ENCODE results near the gene ACE.

ACE gene

DNA sequence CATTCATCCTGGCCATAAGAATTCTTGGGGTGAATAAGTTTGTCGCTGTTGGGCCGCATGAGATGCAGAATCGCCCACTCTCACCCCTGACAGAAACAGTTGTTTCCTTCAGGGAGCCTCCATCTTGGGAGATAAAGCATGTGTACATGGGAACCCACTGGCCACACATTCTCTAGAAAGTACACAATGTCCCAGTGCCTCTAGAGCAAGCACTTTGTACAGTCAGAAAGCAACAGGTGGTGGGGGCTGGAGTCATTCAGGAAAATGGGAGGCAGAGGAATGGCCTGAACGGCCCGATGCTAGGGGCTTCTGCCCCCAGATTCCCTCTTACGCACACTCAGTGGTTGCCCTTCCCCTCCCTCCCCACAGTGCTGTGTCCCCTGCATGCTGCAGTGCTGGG lies 16.1 kb downstream of the ACE start:
- DNase-seq = no peak

DNA sequence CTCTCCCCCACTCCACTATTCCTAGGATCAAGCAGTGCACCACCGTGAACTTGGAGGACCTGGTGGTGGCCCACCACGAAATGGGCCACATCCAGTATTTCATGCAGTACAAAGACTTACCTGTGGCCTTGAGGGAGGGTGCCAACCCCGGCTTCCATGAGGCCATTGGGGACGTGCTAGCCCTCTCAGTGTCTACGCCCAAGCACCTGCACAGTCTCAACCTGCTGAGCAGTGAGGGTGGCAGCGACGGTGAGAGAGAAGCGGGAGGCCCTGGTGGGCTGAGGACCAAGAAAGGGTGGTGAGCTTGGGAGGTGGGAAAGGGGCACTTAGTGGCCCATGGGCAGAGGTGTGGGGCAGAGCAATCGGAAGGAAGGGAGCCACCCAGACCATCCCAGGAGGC lies 16.6 kb downstream of the ACE start:
- DNase-seq = no peak

- DNase-seq = no peak
These were observed 17.6 kb downstream of the ACE start for GRCh38 chr17:63494300-63494928.

- DNase-seq = no peak
These were observed 18.6 kb downstream of the ACE start for GRCh38 chr17:63495491-63495890.

GRCh38 chr17:63496177-63496576 lies 19.3 kb downstream of the ACE start:
- DNase-seq = no peak

GRCh38 chr17:63496663-63497400 lies 20.0 kb downstream of the ACE start:
- no peak for DNase-seq

DNA sequence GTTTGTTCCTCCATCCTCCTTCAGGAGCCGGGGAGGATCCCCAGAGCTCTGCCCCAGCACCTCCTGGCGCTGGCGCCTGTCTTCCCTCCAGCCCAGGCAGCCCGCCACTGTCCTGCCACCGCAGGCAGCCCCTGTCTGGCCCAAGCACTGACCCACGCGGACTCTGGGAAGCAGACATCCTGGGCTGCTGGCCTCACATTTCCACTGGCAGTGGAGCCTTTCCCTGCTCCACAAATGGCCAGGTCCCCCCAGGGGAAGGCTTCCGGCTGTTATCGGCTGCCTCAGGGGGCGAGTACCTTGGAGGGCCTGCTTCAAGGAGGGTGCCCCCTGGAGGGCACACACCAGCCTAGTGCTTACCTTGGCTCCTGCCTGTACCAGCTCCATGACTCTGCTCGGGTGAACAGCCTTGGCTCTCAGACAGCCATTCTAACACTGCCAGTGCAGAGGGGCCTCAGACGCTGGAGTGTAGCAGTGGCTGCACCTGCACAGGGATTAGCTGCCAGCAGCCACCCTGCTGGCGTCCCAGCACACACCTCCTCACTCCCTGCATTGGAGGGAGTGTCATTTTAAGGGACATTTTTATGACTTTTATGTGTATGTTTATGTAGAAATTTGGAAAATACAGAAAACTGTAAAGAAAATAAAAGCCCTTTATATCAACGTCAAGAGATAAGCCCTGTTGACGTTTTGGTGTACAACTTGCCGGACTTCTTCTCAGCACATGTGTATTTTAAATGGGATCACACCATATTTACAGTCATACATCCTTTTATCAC lies 21.0 kb downstream of the ACE start:
- DNase-seq = no peak

DNA sequence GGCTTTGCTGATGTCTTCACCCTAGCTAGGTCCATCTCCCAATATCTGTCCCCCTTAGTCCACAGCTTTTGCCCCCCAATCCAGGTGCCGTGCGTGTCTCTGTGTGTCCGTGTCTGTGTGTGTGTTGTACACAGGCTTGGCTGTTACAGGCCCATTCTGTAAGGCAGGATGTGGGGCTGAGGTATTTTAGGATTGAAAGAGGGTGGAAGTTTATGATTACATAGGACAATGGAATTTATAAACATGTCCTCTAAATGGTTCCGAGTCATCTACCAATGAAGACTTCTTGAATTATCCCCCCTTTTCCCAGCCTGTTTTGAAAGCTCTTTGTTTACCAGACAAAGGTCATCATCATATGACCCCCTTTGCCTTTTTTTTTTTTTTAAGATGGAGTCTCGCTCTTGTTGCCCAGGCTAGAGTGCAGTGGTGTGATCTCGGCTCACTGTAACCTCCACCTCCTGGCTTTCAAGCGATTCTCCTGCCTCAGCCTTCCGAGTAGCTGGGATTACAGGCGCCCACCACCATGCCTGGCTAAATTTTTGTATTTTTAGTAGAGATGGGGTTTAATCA lies 21.9 kb downstream of the ACE start:
- no peak for DNase-seq

- no peak for DNase-seq
These were observed 23.9 kb downstream of the ACE start for GRCh38 chr17:63500543-63501390.

DNA sequence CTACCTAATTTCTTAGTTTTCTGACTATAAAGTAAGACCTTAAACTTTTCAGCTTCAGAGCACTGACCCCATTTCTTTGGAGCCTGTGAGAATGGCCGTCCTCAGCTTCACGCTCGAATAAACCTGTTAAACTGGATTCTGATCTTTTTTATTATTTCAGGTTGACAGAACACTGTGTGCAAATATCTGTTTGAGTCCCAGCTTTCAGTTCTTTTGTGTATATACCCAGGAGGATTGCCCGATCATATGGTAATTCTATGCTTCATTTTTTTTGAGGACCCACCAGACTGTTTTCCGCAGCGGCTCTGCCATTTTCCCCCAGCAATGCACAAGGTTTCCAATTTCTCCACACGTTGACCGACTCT lies 26.5 kb downstream of the ACE start:
- no peak for DNase-seq

GRCh38 chr17:63504261-63504660 lies 27.4 kb downstream of the ACE start:
- DNase-seq = no peak

DNA sequence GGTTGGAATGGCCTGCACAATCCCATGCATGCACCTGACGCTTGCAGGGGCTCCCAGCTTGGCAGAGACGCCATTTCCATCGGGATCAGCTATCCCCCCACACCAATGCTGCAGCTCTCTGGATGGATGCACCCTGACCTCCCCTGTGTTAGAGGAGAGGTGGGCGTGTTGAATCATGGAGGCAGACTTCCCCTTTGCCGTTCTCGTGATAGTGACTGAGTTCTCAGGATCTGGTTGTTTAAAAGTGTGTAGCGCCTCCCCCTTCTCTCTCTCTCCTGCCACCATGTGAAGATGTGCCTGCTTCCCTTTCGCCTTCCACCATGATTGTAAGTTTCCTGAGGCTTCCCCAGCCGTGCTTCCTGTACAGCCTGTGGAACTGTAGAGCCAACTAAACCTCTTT lies 28.5 kb downstream of the ACE start:
- no peak for DNase-seq

DNA sequence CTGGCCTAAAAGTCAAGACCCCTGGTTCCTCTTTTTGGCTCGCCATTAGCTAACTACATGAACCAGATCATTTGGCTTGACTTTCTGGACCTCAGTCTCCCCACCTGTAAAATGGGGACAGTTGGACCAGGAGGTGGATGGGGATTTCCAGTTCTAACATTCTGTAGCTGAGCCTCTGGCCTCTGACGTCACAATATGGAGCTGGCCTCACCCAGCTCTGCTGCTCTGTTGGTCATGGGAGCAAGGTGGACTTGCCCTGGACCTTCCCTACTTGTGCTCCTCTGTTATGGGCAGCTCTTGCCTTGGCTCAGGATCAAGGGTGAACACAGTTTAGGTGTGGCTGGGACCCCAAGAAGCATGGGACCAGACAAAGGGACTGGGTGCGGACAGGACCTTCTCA lies 29.8 kb downstream of the ACE start:
- no peak for DNase-seq

- DNase-seq = no peak
These were observed 34.5 kb downstream of the ACE start for GRCh38 chr17:63511331-63511730.

DNA sequence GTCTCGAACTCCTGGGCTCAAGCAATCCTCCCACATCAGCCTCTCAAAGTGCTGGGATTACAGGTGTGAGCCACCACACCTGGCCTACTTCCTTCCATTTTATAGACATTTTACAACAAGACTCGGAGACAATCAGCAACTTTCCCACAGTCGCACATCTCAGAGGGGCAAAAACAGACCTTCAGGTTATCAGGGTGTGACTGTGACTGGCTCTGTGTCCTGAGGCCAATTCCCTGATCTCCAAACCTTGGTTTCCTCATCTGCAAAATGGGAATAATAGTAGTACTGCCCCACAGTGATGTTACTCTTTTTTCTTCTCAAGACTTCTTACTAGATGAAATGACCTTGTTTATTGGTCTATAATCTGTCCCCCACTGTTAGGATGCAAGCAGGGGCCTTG lies 35.5 kb downstream of the ACE start:
- no peak for DNase-seq

GRCh38 chr17:63512896-63513644 lies 36.2 kb downstream of the ACE start:
- DNase-seq = no peak

DNA sequence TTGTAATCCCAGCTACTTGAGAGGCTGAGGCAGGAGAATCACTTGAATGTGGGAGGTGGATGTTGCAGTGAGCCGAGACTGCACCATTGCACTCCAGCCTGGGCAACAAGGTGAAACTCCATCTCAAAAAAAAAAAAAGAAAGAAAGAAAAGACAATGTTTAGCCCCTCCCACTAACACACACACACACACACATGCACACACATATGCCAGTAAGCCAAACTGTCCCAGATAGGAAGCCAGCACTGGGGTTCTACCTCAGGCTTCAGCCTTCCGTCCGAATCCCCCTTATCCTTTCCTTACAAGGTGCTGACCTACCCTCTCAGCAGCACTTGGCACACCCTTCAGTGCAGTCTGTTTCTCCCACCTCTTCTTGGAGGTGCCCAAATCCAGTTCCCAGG lies 37.6 kb downstream of the ACE start:
- no peak for DNase-seq

GRCh38 chr17:63514974-63515373 lies 38.1 kb downstream of the ACE start:
- no peak for DNase-seq

DNA sequence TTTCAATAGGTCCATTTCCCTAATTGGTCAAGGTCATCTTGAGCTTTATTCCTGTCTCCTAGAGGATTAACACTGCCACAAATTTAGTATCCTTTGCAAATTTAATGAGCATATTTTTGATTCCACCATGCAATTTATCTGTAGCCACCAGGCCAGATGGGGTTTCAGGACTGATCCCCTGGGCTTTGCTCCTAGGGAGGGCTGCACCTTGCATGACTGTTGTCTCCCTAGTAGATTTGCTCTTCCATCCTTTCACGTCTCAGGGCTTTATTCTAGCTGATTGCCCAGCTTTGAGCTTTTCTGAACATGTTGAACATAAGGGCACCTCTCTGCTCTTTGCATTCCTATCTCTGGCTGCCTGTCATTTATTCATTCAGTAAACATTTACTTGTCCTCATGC lies 38.6 kb downstream of the ACE start:
- DNase-seq = no peak

DNA sequence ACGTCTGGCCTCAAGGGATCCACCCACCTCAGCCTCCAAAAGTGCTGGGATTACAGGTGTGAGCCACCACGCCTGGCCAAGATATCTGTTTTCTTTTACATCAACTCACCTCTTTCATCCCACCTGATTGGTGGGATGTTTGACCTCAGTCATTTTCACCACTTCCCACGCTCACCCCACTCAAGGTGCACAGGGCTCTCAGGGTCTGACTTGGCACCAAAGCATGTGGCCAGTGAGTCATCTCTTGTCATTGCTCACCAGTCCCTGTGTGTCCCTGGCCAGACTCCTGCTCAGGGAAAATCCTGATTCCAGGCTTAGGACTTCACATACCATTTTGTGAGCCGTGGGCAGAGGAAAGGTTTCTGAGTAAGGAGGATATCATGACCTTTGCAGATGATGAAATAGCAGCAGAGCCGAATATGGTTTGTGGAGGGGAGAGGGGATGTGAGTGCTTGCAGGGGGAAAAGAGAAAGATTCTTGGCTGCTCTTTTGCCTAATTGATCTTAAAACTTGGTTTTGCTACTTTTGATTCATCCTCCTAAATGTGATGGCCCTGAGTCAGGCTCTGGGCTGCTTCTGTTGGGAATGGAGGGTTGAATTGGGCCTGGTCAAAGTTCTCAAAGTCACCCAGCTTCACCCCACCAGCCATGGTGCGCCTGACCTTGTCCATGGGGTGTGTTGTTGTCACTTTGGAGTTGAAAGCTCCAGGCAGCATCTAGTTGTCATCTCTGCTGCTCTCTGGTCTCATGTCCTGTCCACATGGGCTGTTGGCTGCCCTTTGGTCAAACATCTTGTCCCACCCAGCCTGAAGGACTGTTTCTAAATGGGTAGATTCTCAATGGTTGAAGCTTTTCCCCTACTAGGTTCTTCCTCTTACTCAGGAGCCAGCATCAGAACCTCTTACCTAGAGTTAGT lies 40.3 kb downstream of the ACE start:
- DNase-seq = peak; percentile 42 to 43

All from SW 1271 (cell line).